Measurements from ENCODE around the gene ZEB2. TPM values are rescaled to one million over a fixed set of nuclear protein-coding genes. Genes with fewer than 3 reads are reported as not detected.
A peak's percentile ranks its signal among the peaks of the same experiment; 100 is the strongest.

ZEB2 gene
- total and polyA plus RNA-seq, 12 donors = 17.2 to 99.5 (median 83.0) TPM

- Histone ChIP-seq H3K36me3 (peaks cover 0 to 100% (median 25%) of the 10 kb centered on the region in 9 donors), H3K4me3 (peak overlapping the region in 2 of 10 donors; percentile 5 to 10), H3K27me3 (no peaks in the 10 kb centered on the region), H3K4me1 (peaks cover 0 to 55% (median 32%) of the 10 kb centered on the region in 9 donors), H3K9me3 (no peaks in the 10 kb centered on the region), H3K27ac (peak overlapping the region in 7 of 10 donors; percentile 0 to 62 (median 39))
- 45 to 67% methylated on average over 16 of the region's 16 CpGs for WGBS, 2 donors
- TF ChIP-seq CTCF (IDR thresholded peaks at IDR 0.05) = no peak
- intact Hi-C loops (cut with DNase I) = no loop called here
- DNase-seq (peak; percentile 34 to 66), ATAC-seq (peak; percentile 71 to 95 (median 86))
These were observed 116.0 kb downstream of the ZEB2 start for GRCh38 chr2:144403933-144404332.

GRCh38 chr2:144402251-144402650, 117.7 kb downstream of the ZEB2 start:
- Histone ChIP-seq H3K4me3 (no peak overlapping the region), H3K9me3 (no peaks in the 10 kb centered on the region), H3K36me3 (peaks cover 0 to 100% (median 31%) of the 10 kb centered on the region in 9 donors), H3K27me3 (no peaks in the 10 kb centered on the region), H3K27ac (peak overlapping the region in 6 of 10 donors; percentile 7 to 61 (median 16)), H3K4me1 (peaks cover 0 to 43% (median 32%) of the 10 kb centered on the region in 9 donors)
- DNase-seq (peak in 1 of 2 donors; percentile 33), ATAC-seq (peak in 7 of 8 donors; percentile 11 to 64 (median 38))
- WGBS, 2 donors = 58 to 63% methylated on average over 6 of the region's 6 CpGs
- TF ChIP-seq CTCF (IDR thresholded peaks at IDR 0.05) = no peak
- intact Hi-C loops (cut with DNase I) = no loop called here

- intact Hi-C loops (cut with DNase I) = no loop called here
- Histone ChIP-seq H3K36me3 (peaks cover 0 to 100% (median 31%) of the 10 kb centered on the region in 9 donors), H3K27ac (no peak overlapping the region), H3K9me3 (no peaks in the 10 kb centered on the region), H3K4me3 (no peak overlapping the region), H3K4me1 (peaks cover 0 to 44% (median 31%) of the 10 kb centered on the region in 9 donors), H3K27me3 (no peaks in the 10 kb centered on the region)
- ATAC-seq (no peak), DNase-seq (no peak)
- WGBS, 2 donors = 94 to 95% methylated on average over 3 of the region's 3 CpGs
- no peak for TF ChIP-seq CTCF (IDR thresholded peaks at IDR 0.05)
These were observed 118.9 kb downstream of the ZEB2 start for GRCh38 chr2:144401036-144401435.

GRCh38 chr2:144396318-144396717, 123.6 kb downstream of the ZEB2 start:
- ATAC-seq (no peak), DNase-seq (no peak)
- WGBS, 2 donors = 85 to 91% methylated on average over 6 of the region's 6 CpGs
- intact Hi-C loops (cut with DNase I) = no loop called here
- Histone ChIP-seq H3K9me3 (no peaks in the 10 kb centered on the region), H3K36me3 (peaks cover 0 to 100% (median 31%) of the 10 kb centered on the region in 9 donors), H3K27ac (peak overlapping the region in 3 of 10 donors; percentile 0 to 19 (median 3)), H3K4me3 (no peak overlapping the region), H3K4me1 (peaks cover 0 to 17% (median 0%) of the 10 kb centered on the region in 9 donors), H3K27me3 (no peaks in the 10 kb centered on the region)
- TF ChIP-seq CTCF (IDR thresholded peaks at IDR 0.05) = no peak
